Right lobe of liver (tissue), 4 donors: ENCODE results near the gene OR2T5.
"Not testable (repeated sequence)": the region's sequence is repeated elsewhere in the genome, so short reads cannot be mapped to it uniquely, and the experiment has no call there.

Source experiments
- CTCF ChIP-seq, 4 donors: fragments of 200-600 bp in 3 of 4; fragments of 450-650 bp in 1 of 4; IDR thresholded peaks; one replicate each; pipeline versions ENCODE4 v1.5.1 to v1.8.0; 2016 to 2022; ENCODE audit warnings: antibody characterized with exemption in 4 of 4, mild to moderate bottlenecking in 2 of 4
- POLR2A ChIP-seq: fragments of 450-650 bp; IDR thresholded peaks from one replicate; pipeline ENCODE4 v1.6.1; 2017; ENCODE audit warnings: antibody characterized with exemption, mild to moderate bottlenecking
- donor health status: DM: no; HTN: no; CAD: no.
- donor health status: DM: no; HTN: no; CAD: no.
- donor health status: DM: no; HTN: yes; CAD: no.

- not testable (repeated sequence) for TF ChIP-seq CTCF (IDR thresholded peaks at IDR 0.05); POLR2A
Observed at GRCh38 chr1:248438668-248439067, 49.7 kb upstream of the OR2T5 start.
